NOMO-1 treated with dmso at 0.1 percent for 144 hours (cell line): ENCODE data around the gene HPSE2.
"Not testable (repeated sequence)": the region's sequence is repeated elsewhere in the genome, so short reads cannot be mapped to it uniquely, and the experiment has no call there.

Source experiments
- DNase-seq: peaks from one replicate; lab custom pipeline; 2025; ENCODE audit not compliant: unreplicated experiment; lab: John Stamatoyannopoulos, UW

HPSE2 gene

DNA sequence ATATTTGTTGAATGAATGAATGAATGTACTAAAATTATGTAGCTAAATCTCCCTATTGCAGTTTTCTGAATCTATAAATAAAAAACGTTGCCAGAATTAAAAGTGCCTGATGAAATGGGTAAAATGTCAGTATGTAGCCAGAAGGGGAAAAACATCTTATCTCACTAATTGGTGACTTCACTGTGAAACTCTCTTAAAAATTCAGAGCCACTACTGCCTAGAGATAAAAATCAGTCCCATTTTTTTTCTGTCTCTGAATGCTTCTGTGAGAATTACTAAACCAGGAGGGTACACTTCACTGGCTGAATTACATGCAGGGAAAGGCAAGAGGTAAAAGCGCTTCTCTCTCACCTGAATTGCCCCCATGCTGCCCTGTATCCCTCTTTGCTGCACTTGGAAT, 719.3 kb downstream of the HPSE2 start:
- no peak for DNase-seq

DNA sequence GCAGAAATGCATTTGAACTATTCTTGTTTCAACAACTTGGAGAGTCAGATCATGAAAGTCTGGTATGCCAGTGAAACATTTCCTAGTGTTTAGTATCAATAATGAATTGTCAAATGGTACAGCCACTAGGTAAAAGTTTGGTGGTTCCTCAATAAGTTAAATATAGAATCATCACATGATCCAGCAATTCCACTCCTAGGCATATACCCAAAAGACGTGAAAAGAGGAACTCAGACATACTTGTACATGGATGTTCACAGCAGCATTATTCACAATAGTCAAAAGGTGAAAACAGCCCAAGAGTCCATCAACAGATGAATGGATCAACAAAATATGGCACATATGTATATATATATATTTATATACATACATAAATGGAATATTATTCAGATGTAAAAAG, 721.9 kb downstream of the HPSE2 start:
- no peak for DNase-seq

GRCh38 chr10:98511876-98512275, 723.8 kb downstream of the HPSE2 start:
- DNase-seq = no peak

DNA sequence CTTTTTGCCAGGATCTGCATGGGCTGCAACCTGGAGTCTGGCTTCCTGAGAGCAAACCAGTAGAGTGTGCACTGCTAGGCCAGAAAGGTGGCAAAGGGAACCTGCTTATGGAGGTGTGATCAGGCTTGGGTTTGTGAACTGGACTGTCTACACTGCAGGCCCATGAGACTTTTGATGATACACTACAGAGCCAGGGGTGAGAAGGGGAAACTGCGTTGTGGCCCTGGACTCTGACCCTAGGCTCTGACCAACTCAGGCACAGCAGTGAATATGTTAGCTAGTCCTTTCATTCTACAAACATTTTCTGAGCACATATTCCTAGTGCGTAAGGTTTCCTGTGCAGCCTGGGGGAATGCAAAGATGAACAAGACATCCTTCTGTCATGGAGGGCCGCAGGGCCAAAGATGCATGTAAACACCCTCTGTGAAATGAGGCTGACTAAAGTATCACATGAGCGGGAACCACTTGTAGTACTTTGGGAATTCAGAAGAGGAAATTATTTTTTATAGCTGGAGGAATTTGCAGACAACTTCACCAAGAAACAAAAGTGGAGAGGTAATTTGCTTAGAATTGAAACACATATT, 725.1 kb downstream of the HPSE2 start:
- no peak for DNase-seq

- DNase-seq = no peak
Measured at GRCh38 chr10:98509745-98510144, 725.9 kb downstream of the HPSE2 start.

- DNase-seq = not testable (repeated sequence)
Measured at GRCh38 chr10:98502535-98502934, 733.1 kb downstream of the HPSE2 start.

DNA sequence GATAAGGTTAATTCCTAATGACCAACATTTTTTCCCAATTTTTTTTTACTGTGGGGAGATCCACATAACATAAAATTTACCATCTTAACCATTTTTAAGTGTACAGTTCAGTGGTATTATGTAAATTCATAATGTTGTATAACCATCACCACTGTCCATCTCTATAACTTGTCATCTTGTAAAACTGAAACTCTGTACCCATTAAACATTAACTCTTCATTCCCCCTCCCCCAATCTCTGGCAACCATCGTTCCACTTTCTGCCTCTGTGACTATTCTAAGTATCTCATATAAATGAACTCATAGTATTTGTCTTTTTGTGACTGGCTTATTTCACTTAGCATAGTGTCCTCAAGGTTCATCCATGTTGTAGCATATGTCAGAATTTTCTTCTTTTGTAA, 742.9 kb downstream of the HPSE2 start:
- DNase-seq = no peak

- no peak for DNase-seq
Measured at GRCh38 chr10:98489561-98490481, 745.8 kb downstream of the HPSE2 start.

DNA sequence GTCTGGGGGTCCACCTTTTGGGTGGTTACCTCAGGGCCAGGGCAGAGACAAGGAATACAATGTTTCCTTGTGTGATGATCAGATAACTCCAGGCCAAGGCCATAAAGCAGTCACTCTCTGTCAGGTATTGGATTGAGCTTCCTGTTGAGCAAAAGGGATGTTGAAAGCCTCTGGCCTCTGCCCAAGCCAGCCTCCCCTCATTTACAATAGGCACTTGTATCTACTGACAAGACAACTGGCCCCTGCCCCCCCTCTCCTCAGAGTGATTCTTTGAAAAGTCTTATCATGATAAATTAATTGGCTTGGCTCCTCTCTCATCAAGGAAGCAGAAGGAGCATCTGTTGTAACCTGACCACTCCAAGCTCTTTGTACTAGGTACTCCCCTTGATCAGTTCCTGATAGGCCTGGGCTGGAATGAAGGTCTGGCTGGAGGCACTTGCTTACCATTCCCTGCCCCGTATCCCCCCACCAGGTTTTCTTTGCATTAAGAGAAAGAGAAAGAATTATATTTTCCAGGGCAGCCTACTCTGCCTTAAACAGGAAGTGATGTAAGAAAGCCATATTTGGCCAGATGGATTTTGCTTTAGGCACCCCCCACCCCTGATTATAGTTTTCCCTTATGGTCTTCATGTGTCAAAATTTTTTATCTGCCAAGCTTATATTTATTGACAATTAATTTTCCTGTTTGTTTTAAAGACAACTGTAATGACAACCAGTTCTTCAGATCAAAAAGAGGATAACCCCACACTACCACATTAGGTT, 746.8 kb downstream of the HPSE2 start:
- no peak for DNase-seq

- no peak for DNase-seq
Measured at GRCh38 chr10:98487649-98488048, 748.0 kb downstream of the HPSE2 start.

GRCh38 chr10:98486421-98486820, 749.2 kb downstream of the HPSE2 start:
- DNase-seq = no peak

DNA sequence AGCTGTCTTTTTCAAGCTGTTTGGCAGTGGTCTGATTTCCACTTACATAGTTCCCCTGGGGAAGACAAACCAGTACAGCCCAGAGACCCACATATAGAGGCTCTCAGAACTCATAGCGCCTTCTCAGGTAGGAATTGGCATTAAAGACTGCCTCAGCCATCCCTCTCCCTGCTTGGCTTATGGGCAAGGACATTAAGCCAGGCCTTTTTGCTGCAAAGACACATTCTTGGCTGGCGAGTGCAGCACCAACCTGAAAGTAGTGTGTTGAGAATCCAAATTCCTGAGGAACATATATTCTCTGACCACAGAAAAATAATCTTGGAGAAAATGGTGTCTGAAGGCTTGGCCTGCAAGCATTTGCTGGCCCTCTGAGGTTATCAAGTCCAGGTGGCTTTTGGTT, 749.7 kb downstream of the HPSE2 start:
- DNase-seq = no peak

DNA sequence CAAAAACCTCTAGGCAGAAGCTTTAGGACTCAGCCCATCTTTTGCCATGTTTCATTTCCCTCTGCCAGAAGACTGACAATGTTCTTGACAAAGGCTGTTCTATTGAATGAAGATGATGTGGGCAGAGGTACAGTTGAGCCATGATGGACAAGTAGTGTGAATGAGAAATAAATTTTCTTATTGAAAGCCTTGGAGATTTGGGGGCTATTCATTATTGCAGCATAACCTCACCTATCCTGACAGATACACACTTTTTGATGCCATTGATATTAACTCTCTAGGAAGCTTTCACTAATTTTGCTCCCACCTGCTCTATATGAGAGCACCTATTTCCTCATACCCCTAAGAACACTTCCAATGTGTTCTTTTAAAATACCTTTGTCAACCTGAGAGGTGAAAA, 752.0 kb downstream of the HPSE2 start:
- DNase-seq = no peak

DNA sequence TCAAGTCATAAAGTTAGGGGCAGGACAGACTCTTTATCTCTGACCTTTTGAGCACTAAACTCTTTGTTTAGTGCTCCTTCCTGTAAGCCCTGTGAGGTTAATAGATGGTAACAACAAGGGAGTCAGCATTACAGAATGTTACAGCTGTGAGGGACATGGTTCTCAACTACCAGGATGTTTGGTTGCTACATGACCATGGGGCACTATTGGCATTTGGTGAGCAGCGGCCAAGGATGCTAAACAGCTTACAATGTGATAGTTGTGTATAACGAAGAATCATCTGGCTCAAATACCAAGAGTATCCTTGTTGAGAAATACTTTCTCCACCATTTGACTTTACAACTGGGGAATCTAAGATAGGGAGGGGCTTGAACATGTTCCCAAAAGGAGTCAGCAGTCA, 753.6 kb downstream of the HPSE2 start:
- no peak for DNase-seq

DNA sequence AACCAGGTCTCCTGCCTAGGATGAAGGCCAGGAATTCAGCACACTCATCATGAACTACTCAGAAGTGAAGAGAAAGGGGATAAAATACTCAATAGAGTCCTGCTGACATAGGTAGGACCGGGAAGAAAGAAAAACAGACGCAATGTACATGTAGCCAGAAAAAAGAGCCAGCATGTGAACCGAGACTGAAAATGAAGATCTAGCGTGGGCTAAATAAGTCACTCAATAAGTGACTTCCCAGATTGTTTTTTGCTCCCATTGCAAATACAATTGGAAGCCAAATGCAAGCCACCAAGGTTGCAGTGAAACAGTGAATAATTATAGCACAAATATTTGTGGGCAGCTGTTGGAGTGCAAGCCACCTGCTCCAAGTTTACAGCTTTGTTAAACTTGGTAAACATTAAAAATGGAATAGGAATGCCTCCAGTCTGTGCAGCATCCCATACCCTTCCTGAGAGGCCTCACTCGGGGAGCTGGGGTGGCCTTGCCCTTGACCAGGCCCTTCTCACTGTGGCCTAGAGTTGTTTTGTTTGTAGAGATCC, 754.2 kb downstream of the HPSE2 start:
- DNase-seq = no peak

GRCh38 chr10:98478430-98479222, 757.0 kb downstream of the HPSE2 start:
- no peak for DNase-seq

GRCh38 chr10:98477861-98478260, 757.8 kb downstream of the HPSE2 start:
- DNase-seq = no peak

- no peak for DNase-seq
Measured at GRCh38 chr10:98474628-98475027, 761.0 kb downstream of the HPSE2 start.

DNA sequence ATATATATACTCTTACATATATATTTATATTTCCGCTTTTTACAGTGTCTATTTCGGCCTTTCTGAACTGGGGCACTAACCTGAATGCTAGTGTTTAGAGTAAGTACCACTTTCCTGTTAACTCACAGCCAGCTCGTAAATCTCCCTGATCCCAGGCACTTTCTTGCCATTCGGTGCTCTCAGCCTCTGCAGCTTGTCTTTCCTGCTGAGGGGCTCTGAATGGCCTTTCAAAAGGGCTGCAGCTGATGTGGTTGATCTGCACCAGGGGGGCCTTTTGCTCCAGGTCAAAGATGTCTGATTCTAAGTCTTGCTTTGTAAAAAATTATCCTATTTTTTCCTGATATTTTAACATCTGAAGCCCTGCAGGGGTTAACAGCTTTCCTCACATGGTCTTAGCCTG, 763.5 kb downstream of the HPSE2 start:
- DNase-seq = no peak

DNA sequence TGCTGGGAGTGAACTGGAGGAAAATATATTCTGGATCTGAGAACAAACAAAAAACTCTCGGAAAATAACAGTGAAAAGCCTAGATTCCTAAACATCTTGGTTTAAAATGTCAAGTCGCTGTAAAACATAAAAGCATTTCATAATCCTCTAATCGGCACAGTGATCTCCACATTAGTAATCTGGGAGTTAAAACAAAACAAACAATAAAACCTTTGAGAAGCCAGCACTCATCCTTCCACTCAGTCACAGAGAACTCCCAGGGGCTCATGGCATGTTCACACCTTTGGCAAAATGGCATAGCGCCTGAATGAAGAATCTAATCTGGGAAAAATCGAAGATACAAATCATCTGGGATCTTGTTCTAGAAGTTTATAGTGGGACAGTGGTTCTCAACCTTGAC, 764.8 kb downstream of the HPSE2 start:
- DNase-seq = no peak
